ENCODE results near the gene GABRR3. TPM values are rescaled to one million over a fixed set of nuclear protein-coding genes. Genes with fewer than 3 reads are reported as not detected.

Gene GABRR3
- polyA plus RNA-seq, 1 donor from 2014 or later = not detected

- Histone ChIP-seq H3K9me2 (ENCODE audit: insufficient read depth, low read length) (no peaks in the 10 kb centered on the region), H4K20me1 (ENCODE audit: insufficient read depth) (no peaks in the 10 kb centered on the region), H3K27me3 (ENCODE audit: insufficient read depth, low read depth, low read length) (no peaks in the 10 kb centered on the region), H3K79me2 (replicated peaks; ENCODE audit: insufficient read depth, low read length) (no peaks in the 10 kb centered on the region), H3K4me3 (ENCODE audit: low read length) (no peak overlapping the region), H3F3A (ENCODE audit: insufficient read depth, low read length, poor library complexity, severe bottlenecking) (no peaks in the 10 kb centered on the region), H3K4me2 (ENCODE audit: low read length) (no peak overlapping the region), H3K36me3 (ENCODE audit: insufficient read depth, low read length) (no peaks in the 10 kb centered on the region), H3K9ac (ENCODE audit: low read length) (no peak overlapping the region), H3K27ac (ENCODE audit: low read length) (no peak overlapping the region), H3K9me3 (ENCODE audit: low read length) (no peaks in the 10 kb centered on the region), H2AFZ (ENCODE audit: low read depth, low read length) (no peak overlapping the region)
- TF ChIP-seq REST (IDR thresholded peaks at IDR 0.05; ENCODE audit: borderline replicate concordance) (no peak), EP300 (conservative IDR thresholded peaks at IDR 0.05; ENCODE audit: poor library complexity, severe bottlenecking) (no peak), SMC3 (conservative IDR thresholded peaks at IDR 0.05; ENCODE audit: poor library complexity) (no peak), EZH2 (IDR thresholded peaks at IDR 0.05; ENCODE audit: borderline replicate concordance, insufficient read depth, low read length, poor library complexity, severe bottlenecking) (no peak), CTCF (IDR thresholded peaks at IDR 0.05; ENCODE audit: poor library complexity, severe bottlenecking) (no peak), MXI1 (conservative IDR thresholded peaks at IDR 0.05; ENCODE audit: poor library complexity, severe bottlenecking) (no peak), TAF1 (IDR thresholded peaks at IDR 0.05; ENCODE audit: low read depth) (no peak)
Measured at GRCh38 chr3:97992547-97993173, 42.5 kb downstream of the GABRR3 start.

GRCh38 chr3:97991293-97991682 is 43.8 kb downstream of the GABRR3 start:
- no peaks in the 10 kb centered on the region for H3K9me2 ChIP-seq (ENCODE audit: insufficient read depth, low read length)
- no peaks in the 10 kb centered on the region for H3K27me3 ChIP-seq (ENCODE audit: insufficient read depth, low read depth, low read length)
- no peaks in the 10 kb centered on the region for H3K9me3 ChIP-seq (ENCODE audit: low read length)
- no peak overlapping the region for H2AFZ ChIP-seq (ENCODE audit: low read depth, low read length)
- TF ChIP-seq POLR2AphosphoS5 (IDR thresholded peaks at IDR 0.05) (peak; percentile 12), CTCF (IDR thresholded peaks at IDR 0.05; ENCODE audit: poor library complexity, severe bottlenecking) (no peak), MXI1 (conservative IDR thresholded peaks at IDR 0.05; ENCODE audit: poor library complexity, severe bottlenecking) (peak; percentile 38)
- no peak overlapping the region for H3K4me2 ChIP-seq (ENCODE audit: low read length)
- no peaks in the 10 kb centered on the region for H3F3A ChIP-seq (ENCODE audit: insufficient read depth, low read length, poor library complexity, severe bottlenecking)
- no peaks in the 10 kb centered on the region for H3K36me3 ChIP-seq (ENCODE audit: insufficient read depth, low read length)
- H3K27ac ChIP-seq (ENCODE audit: low read length) = no peak overlapping the region
- H3K9ac ChIP-seq (ENCODE audit: low read length) = no peak overlapping the region
- no peaks in the 10 kb centered on the region for H4K20me1 ChIP-seq (ENCODE audit: insufficient read depth)
- no peaks in the 10 kb centered on the region for H3K79me2 ChIP-seq (replicated peaks; ENCODE audit: insufficient read depth, low read length)
- H3K4me3 ChIP-seq (ENCODE audit: low read length) = no peak overlapping the region

All from neural cell (in vitro differentiated cells).